Measurements from ENCODE around the gene CCDC102A. TPM values are rescaled to one million over a fixed set of nuclear protein-coding genes. Genes with fewer than 3 reads are reported as not detected.

The CCDC102A gene
- total and polyA plus RNA-seq, 2 of the 13 experiments (the other 11 are each of a cell fraction or from before 2014, with no cell fraction given): 2.1 to 2.8 TPM

DNA sequence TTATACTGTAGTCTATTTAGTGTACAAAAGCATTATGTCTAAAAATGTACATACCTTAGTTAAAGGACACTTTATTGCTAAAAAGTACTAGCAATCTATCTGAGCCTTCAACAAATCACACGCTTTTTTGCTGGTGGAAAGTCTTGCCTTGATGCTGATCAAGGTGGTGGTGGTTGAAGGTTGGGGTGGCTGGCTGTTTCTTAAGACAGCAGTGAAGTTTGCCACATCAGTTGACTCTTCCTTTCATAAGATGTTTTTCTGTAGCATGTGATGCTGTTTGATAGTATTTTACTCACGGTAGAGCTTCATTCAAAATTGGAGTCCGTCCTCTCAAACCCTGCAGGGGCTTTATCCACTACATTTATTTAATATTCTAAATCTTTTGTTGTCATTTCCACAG, 14.7 kb upstream of the CCDC102A start:
- TF ChIP-seq ZNF253 (CRISPR knock-in tag; IDR thresholded peaks at IDR 0.05; ENCODE audit: borderline replicate concordance) (no peak), MEF2D (CRISPR knock-in tag; IDR thresholded peaks at IDR 0.05) (no peak), ELF3 (CRISPR knock-in tag; IDR thresholded peaks at IDR 0.05) (no peak), AGO1 (IDR thresholded peaks at IDR 0.05; ENCODE audit: low read depth, low read length, poor library complexity, severe bottlenecking) (no peak), FOXK1 (CRISPR knock-in tag; IDR thresholded peaks at IDR 0.05; ENCODE audit: borderline replicate concordance, low read depth) (no peak), ZNF713 (CRISPR knock-in tag; IDR thresholded peaks at IDR 0.05) (no peak), ONECUT2 (CRISPR knock-in tag; IDR thresholded peaks at IDR 0.05) (no peak), ZNF350 (CRISPR knock-in tag; IDR thresholded peaks at IDR 0.05; ENCODE audit: borderline replicate concordance, low read depth) (no peak), HNF4A (CRISPR knock-in tag; IDR thresholded peaks at IDR 0.05) (no peak), ZNF160 (CRISPR knock-in tag; IDR thresholded peaks at IDR 0.05) (no peak), NKX3-1 (CRISPR knock-in tag; IDR thresholded peaks at IDR 0.05) (no peak), HMG20A (CRISPR knock-in tag; IDR thresholded peaks at IDR 0.05; ENCODE audit: borderline replicate concordance) (no peak), PRMT3 (CRISPR knock-in tag; IDR thresholded peaks at IDR 0.05; ENCODE audit: borderline replicate concordance, low read depth) (no peak), ZNF879 (CRISPR knock-in tag; IDR thresholded peaks at IDR 0.05) (no peak)
- TF ChIP-seq, protein P1, sequence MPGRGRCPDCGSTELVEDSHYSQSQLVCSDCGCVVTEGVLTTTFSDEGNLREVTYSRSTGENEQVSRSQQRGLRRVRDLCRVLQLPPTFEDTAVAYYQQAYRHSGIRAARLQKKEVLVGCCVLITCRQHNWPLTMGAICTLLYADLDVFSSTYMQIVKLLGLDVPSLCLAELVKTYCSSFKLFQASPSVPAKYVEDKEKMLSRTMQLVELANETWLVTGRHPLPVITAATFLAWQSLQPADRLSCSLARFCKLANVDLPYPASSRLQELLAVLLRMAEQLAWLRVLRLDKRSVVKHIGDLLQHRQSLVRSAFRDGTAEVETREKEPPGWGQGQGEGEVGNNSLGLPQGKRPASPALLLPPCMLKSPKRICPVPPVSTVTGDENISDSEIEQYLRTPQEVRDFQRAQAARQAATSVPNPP (CRISPR knock-in tag; IDR thresholded peaks at IDR 0.05): no peak
- TF ChIP-seq, protein P2, sequence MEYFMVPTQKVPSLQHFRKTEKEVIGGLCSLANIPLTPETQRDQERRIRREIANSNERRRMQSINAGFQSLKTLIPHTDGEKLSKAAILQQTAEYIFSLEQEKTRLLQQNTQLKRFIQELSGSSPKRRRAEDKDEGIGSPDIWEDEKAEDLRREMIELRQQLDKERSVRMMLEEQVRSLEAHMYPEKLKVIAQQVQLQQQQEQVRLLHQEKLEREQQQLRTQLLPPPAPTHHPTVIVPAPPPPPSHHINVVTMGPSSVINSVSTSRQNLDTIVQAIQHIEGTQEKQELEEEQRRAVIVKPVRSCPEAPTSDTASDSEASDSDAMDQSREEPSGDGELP (IDR thresholded peaks at IDR 0.05; ENCODE audit: borderline replicate concordance, low read depth): no peak
- TF ChIP-seq, protein P3, sequence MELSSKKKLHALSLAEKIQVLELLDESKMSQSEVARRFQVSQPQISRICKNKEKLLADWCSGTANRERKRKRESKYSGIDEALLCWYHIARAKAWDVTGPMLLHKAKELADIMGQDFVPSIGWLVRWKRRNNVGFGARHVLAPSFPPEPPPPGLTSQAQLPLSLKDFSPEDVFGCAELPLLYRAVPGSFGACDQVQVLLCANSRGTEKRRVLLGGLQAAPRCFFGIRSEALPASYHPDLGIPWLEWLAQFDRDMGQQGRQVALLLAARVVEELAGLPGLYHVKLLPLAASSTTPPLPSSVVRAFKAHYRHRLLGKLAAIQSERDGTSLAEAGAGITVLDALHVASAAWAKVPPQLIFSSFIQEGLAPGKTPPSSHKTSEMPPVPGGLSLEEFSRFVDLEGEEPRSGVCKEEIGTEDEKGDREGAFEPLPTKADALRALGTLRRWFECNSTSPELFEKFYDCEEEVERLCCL (CRISPR knock-in tag; IDR thresholded peaks at IDR 0.05; ENCODE audit: borderline replicate concordance): no peak
- TF ChIP-seq, protein P4, sequence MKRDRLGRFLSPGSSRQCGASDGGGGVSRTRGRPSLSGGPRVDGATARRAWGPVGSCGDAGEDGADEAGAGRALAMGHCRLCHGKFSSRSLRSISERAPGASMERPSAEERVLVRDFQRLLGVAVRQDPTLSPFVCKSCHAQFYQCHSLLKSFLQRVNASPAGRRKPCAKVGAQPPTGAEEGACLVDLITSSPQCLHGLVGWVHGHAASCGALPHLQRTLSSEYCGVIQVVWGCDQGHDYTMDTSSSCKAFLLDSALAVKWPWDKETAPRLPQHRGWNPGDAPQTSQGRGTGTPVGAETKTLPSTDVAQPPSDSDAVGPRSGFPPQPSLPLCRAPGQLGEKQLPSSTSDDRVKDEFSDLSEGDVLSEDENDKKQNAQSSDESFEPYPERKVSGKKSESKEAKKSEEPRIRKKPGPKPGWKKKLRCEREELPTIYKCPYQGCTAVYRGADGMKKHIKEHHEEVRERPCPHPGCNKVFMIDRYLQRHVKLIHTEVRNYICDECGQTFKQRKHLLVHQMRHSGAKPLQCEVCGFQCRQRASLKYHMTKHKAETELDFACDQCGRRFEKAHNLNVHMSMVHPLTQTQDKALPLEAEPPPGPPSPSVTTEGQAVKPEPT (CRISPR knock-in tag; IDR thresholded peaks at IDR 0.05; ENCODE audit: low read depth): no peak
- TF ChIP-seq, protein P5, sequence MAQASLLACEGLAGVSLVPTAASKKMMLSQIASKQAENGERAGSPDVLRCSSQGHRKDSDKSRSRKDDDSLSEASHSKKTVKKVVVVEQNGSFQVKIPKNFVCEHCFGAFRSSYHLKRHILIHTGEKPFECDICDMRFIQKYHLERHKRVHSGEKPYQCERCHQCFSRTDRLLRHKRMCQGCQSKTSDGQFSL (CRISPR knock-in tag; IDR thresholded peaks at IDR 0.05): no peak
- TF ChIP-seq, protein P6, sequence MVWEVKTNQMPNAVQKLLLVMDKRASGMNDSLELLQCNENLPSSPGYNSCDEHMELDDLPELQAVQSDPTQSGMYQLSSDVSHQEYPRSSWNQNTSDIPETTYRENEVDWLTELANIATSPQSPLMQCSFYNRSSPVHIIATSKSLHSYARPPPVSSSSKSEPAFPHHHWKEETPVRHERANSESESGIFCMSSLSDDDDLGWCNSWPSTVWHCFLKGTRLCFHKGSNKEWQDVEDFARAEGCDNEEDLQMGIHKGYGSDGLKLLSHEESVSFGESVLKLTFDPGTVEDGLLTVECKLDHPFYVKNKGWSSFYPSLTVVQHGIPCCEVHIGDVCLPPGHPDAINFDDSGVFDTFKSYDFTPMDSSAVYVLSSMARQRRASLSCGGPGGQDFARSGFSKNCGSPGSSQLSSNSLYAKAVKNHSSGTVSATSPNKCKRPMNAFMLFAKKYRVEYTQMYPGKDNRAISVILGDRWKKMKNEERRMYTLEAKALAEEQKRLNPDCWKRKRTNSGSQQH (CRISPR knock-in tag; IDR thresholded peaks at IDR 0.05; ENCODE audit: low read depth): no peak
- Histone ChIP-seq H4K20me1 (ENCODE audit: insufficient read depth, low read length) (no peaks in the 10 kb centered on the region), H3K4me1 (ENCODE audit: insufficient read depth, low read length) (no peaks in the 10 kb centered on the region), H3K4me3 (replicated peaks in 1 of 3; ENCODE audit: insufficient read depth in 1 of 3, low read depth in 2 of 3, low read length in 3 of 3) (no peak overlapping the region), H3K9me3 (ENCODE audit: low read length) (no peaks in the 10 kb centered on the region), H3K4me2 (ENCODE audit: low read depth, low read length) (no peak overlapping the region), H3K79me2 (ENCODE audit: insufficient read depth, low read length) (no peaks in the 10 kb centered on the region), H3K27ac (ENCODE audit: extremely low read length, insufficient read depth, low read length) (no peak overlapping the region), H2AFZ (ENCODE audit: low read length) (no peak overlapping the region), H3K27me3 (ENCODE audit: control insufficient read depth in 1 of 2, insufficient read depth in 2 of 2, low read length in 2 of 2) (peaks cover 0 to 2% of the 10 kb centered on the region in 2 experiments; a peak in 1 of 5 replicates), H3K36me3 (replicated peaks in 1 of 2; ENCODE audit: control insufficient read depth in 1 of 2, insufficient read depth in 2 of 2, low read length in 2 of 2) (no peaks in the 10 kb centered on the region), H3K9ac (ENCODE audit: insufficient read depth, low read depth, low read length) (no peak overlapping the region)
- FAIRE-seq (no peak), DNase-seq (ENCODE audit: low spot score) (no peak), ATAC-seq (no peak)
- BruUV-seq (replicated peaks): no TSS peak
- in situ Hi-C loops (cut with HindIII; ENCODE audit: extremely low pct_ligation_motif_present, low pct_unique_long_range_greater_than_20kb): no loop called here
- ChIA-PET POLR2A (no interaction called here), CTCF (ENCODE audit: low intra/inter-chr PET ratio, low total read pairs) (no interaction called here)
- 29% methylated on average over 3 of the region's 3 CpGs for WGBS (ENCODE audit: low lambda C conversion rate)
- intact Hi-C loops (cut with micrococcal nuclease; ENCODE audit: unreplicated experiment): no loop called here

Data from HepG2 (cell line).